Nephron progenitor cell (in vitro differentiated cells): ENCODE data around the gene SHROOM3.

Experiments used
- DNase-seq: peaks from one replicate; pipeline ENCODE4 v3.0.0; 2021
- H3K27ac Mint-ChIP-seq: 2 replicates; pipeline ENCODE4 v1.8.0; 2021; ENCODE audit warnings: mild to moderate bottlenecking, moderate library complexity, mixed read lengths
- H3K27me3 Mint-ChIP-seq: 2 replicates; pipeline ENCODE4 v1.8.0; 2021; ENCODE audit warnings: mild to moderate bottlenecking, low read depth, mixed read lengths; ENCODE audit not compliant: poor library complexity
- H3K36me3 Mint-ChIP-seq: 2 replicates; pipeline ENCODE4 v1.8.0; 2021; ENCODE audit warnings: low read depth, mixed read lengths
- H3K4me1 Mint-ChIP-seq: 2 replicates; pipeline ENCODE4 v1.8.0; 2021; ENCODE audit warnings: mixed read lengths
- H3K4me3 Mint-ChIP-seq: 2 replicates; pipeline ENCODE4 v1.8.0; 2021; ENCODE audit warnings: mild to moderate bottlenecking, moderate library complexity, mixed read lengths
- H3K9me3 Mint-ChIP-seq: 2 replicates; pipeline ENCODE4 v1.8.0; 2021; ENCODE audit warnings: mild to moderate bottlenecking, moderate library complexity, mixed read lengths
- CTCF ChIP-seq: fragments of 200-600 bp; sonication (generic); IDR thresholded peaks from 2 replicates; pipeline ENCODE4 v1.5.0; 2021; ENCODE audit warnings: antibody characterized with exemption

The SHROOM3 gene

GRCh38 chr4:76802236-76803021 lies 367.4 kb downstream of the SHROOM3 start:
- H3K4me3 Mint-ChIP-seq: peak overlapping the region; percentile 66
- H3K9me3 Mint-ChIP-seq: peaks cover 31% of the 10 kb centered on the region
- H3K4me1 Mint-ChIP-seq: peaks cover 76% of the 10 kb centered on the region
- H3K27ac Mint-ChIP-seq: peak overlapping the region; percentile 99
- H3K36me3 Mint-ChIP-seq: peaks cover 29% of the 10 kb centered on the region
- H3K27me3 Mint-ChIP-seq: no peaks in the 10 kb centered on the region
- no peak for TF ChIP-seq CTCF
- DNase-seq: peak; percentile 41

GRCh38 chr4:76803522-76803921 lies 368.5 kb downstream of the SHROOM3 start:
- Mint-ChIP-seq H3K9me3 (peaks cover 34% of the 10 kb centered on the region), H3K27ac (peak overlapping the region; percentile 98), H3K36me3 (peaks cover 32% of the 10 kb centered on the region), H3K27me3 (peaks cover 2% of the 10 kb centered on the region), H3K4me1 (peaks cover 65% of the 10 kb centered on the region), H3K4me3 (peak overlapping the region; percentile 30)
- no peak for DNase-seq
- no peak for TF ChIP-seq CTCF

GRCh38 chr4:76804096-76804495 lies 369.1 kb downstream of the SHROOM3 start:
- Mint-ChIP-seq H3K9me3 (peaks cover 40% of the 10 kb centered on the region), H3K27ac (peak overlapping the region; percentile 98), H3K27me3 (peaks cover 2% of the 10 kb centered on the region), H3K4me3 (peak overlapping the region; percentile 30), H3K4me1 (peaks cover 60% of the 10 kb centered on the region), H3K36me3 (peaks cover 38% of the 10 kb centered on the region)
- no peak for TF ChIP-seq CTCF
- no peak for DNase-seq

- Mint-ChIP-seq H3K4me3 (no peak overlapping the region), H3K9me3 (peaks cover 48% of the 10 kb centered on the region), H3K27ac (no peak overlapping the region), H3K36me3 (peaks cover 40% of the 10 kb centered on the region), H3K27me3 (peaks cover 2% of the 10 kb centered on the region), H3K4me1 (peaks cover 49% of the 10 kb centered on the region)
- no peak for DNase-seq
- TF ChIP-seq CTCF: no peak
Measured at GRCh38 chr4:76806346-76806745, 371.3 kb downstream of the SHROOM3 start.

- Mint-ChIP-seq H3K4me1 (peaks cover 49% of the 10 kb centered on the region), H3K36me3 (peaks cover 40% of the 10 kb centered on the region), H3K9me3 (peaks cover 48% of the 10 kb centered on the region), H3K27me3 (peaks cover 2% of the 10 kb centered on the region), H3K4me3 (no peak overlapping the region), H3K27ac (no peak overlapping the region)
- no peak for DNase-seq
- no peak for TF ChIP-seq CTCF
Measured at GRCh38 chr4:76806757-76807156, 371.7 kb downstream of the SHROOM3 start.
